ENCODE data around the gene CDC37. TPM values are rescaled to one million over a fixed set of nuclear protein-coding genes. Genes with fewer than 3 reads are reported as not detected.
"Not testable (repeated sequence)": the region's sequence is repeated elsewhere in the genome, so short reads cannot be mapped to it uniquely, and the experiment has no call there.

Gene CDC37
- total RNA-seq, 1 donor from 2014 or later, result 128 TPM

- ATAC-seq, result no peak
- intact Hi-C loops (cut with DNase I), result loop anchor here (10.0 kb wide), 1 partner anchor 475 kb away; no protein-coding TSS in a partner anchor
- no peak for DNase-seq (ENCODE audit: low spot score)
Observed at GRCh38 chr19:10399878-10400277, 3.5 kb downstream of the CDC37 start.

- intact Hi-C loops (cut with DNase I), result loop anchor here (10.0 kb wide), 1 partner anchor 475 kb away; no protein-coding TSS in a partner anchor
Observed at GRCh38 chr19:10399340-10399739, 4.0 kb downstream of the CDC37 start.

GRCh38 chr19:10398819-10399218, 4.5 kb downstream of the CDC37 start:
- DNase-seq (ENCODE audit: low spot score) (no peak), ATAC-seq (no peak)
- intact Hi-C loops (cut with DNase I), result loop anchor here (10.0 kb wide), 1 partner anchor 474 kb away; no protein-coding TSS in a partner anchor

More at GRCh38 chr19:10399340-10399739, 4.0 kb downstream of the CDC37 start:
- not testable (repeated sequence) for ATAC-seq; DNase-seq (ENCODE audit: low spot score)

DNA sequence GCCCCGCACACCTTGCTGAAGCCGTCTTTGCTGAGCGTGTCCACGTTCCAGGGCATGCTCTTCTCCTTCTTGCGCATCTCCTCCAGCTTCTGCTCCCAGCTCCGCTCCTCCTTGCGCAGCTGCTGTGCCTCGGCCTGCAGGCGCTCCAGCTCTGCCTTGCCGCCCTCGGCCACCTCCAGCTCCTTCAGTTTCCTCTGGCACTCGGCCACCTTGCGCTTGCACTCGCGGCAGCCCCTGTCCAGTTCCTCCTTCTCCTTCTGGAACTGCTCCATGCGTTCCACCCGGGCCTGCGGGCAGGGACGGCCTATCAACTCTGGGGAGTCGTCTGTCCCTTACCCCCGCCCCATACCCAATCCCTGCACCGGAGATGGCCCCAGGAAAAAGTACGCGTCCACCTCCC, 7.4 kb downstream of the CDC37 start:
- no peak for DNase-seq (ENCODE audit: low spot score)
- intact Hi-C loops (cut with DNase I), result loop anchor here (10.0 kb wide), 1 partner anchor 471 kb away; no protein-coding TSS in a partner anchor
- no peak for ATAC-seq

DNA sequence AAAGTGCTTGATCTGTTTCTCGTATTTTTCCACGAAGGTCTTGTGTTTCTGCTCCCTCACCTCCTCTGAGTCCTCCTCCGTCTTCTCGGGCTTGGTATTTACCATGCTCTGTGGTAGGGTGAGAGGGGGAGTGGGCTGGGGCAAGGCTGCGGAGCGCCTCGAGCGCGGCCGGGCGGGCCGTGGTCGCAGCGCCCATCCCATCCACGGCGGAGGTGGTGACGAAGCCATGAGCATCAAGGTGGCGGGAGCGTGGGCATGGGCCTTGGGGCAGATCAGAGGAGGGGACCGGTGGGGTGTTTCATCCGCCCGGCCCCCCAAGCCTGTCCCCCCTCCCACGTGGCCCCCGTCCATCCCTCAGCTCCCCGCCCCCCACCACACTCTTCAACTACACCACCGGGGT, 7.9 kb downstream of the CDC37 start:
- DNase-seq (ENCODE audit: low spot score), result no peak
- no peak for ATAC-seq
- intact Hi-C loops (cut with DNase I), result loop anchor here (10.0 kb wide), 1 partner anchor 471 kb away; no protein-coding TSS in a partner anchor

GRCh38 chr19:10395003-10395402, 8.3 kb downstream of the CDC37 start:
- intact Hi-C loops (cut with DNase I), result loop anchor here (10.0 kb wide), 1 partner anchor 470 kb away; no protein-coding TSS in a partner anchor
- ATAC-seq, result no peak

GRCh38 chr19:10393137-10393536, 10.2 kb downstream of the CDC37 start:
- ATAC-seq, result no peak
- intact Hi-C loops (cut with DNase I), result loop anchor here (5.0 to 10.0 kb wide), 2 partner anchors 126 to 468 kb away; no protein-coding TSS in a partner anchor
- no peak for DNase-seq (ENCODE audit: low spot score)

More at GRCh38 chr19:10395003-10395402, 8.3 kb downstream of the CDC37 start:
- no peak for DNase-seq (ENCODE audit: low spot score)

GRCh38 chr19:10392120-10392519, 11.2 kb downstream of the CDC37 start:
- DNase-seq (ENCODE audit: low spot score), result no peak
- no peak for ATAC-seq
- intact Hi-C loops (cut with DNase I), result loop anchor here (5.0 to 10.0 kb wide), 2 partner anchors 125 to 467 kb away; no protein-coding TSS in a partner anchor

DNA sequence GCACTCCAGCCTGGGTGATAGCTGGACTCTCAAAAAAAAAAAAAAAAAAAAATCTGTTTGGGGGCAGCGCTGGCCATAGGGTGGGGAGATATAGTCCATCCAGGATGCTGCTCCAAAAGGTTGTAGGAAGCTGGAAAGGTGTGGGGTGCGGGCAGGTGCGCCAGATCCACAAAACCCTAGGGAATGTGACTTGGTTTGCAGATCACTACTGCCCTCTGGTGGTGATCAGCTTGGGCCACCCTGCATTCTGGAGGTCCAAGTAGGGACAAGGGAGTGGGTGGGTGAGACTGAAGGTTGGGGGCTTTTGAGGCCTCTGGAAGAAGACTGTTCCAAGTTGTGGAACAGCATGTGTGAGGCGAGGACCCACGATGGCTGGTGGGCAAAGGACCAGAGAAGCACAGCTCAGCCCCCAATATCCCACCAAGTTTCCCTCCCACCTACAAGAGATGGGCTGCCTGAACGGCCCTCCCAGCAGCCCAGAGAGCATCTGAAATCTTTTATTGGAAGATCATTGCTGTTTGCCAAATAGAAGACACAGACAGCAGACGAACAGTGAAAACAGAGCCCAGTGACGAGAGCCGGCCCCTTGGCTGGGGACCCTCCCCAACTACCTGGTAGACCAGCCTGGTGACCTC, 12.6 kb downstream of the CDC37 start:
- peak; percentile 71 for ATAC-seq
- intact Hi-C loops (cut with DNase I), result loop anchor here (5.0 to 10.0 kb wide), 2 partner anchors 123 to 466 kb away; no protein-coding TSS in a partner anchor
- DNase-seq (ENCODE audit: low spot score), result peak; percentile 81

DNA sequence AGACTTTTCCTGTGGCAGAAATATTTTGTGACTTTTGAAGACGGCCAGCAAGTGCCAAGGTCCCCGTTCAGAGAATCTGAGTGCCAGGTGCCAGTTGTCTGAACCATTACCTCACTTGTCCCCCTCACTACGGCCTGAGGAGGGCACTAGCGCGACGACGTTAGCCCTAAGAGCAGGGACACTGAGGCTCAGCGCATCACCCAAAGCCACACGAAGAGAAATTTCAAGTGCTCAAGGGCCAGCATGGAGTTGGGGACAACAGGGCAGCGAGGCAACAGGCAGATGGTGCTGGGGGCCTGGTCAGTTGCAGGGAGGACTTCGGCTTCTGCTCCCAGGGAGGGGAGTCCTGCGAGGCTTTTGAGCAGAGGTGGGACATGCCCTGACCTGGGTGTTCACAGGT, 13.5 kb downstream of the CDC37 start:
- ATAC-seq, result no peak
- no peak for DNase-seq (ENCODE audit: low spot score)
- intact Hi-C loops (cut with DNase I), result loop anchor here (5.0 to 10.0 kb wide), 2 partner anchors 123 to 465 kb away; no protein-coding TSS in a partner anchor

- peak; percentile 95 for DNase-seq (ENCODE audit: low spot score)
- peak; percentile 81 for ATAC-seq
- intact Hi-C loops (cut with DNase I), result no loop called here
Observed at GRCh38 chr19:10388957-10389356, 14.4 kb downstream of the CDC37 start.

DNA sequence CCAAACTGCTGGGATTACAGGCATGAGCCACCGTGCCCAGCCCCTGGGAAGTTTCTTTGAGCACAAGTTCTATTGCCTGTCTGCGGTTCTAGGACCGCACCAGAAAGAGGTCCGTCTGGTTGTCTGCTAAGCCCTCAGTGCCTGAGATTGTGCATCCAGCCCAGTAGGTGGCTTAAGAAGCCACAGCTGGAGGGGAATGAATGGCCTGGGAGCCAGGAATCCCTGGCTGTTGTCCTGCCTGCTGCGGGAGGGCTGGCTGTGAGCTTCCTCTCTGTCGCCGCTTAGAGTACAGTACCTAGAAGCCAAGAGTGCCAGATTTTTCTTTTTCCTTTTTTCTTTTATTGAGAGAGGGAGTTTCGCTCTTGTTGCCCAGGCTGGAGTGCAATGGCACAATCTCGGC, 18.8 kb downstream of the CDC37 start:
- ATAC-seq, result no peak
- intact Hi-C loops (cut with DNase I), result no loop called here

GRCh38 chr19:10383223-10383499, 20.2 kb downstream of the CDC37 start:
- ATAC-seq; intact Hi-C loops (cut with DNase I); DNase-seq (ENCODE audit: low spot score): not testable (repeated sequence)

More for the DNA sequence above, 18.8 kb downstream of the CDC37 start:
- no peak for DNase-seq (ENCODE audit: low spot score)

- DNase-seq (ENCODE audit: low spot score), result peak; percentile 98
- peak; percentile 99 for ATAC-seq
- intact Hi-C loops (cut with DNase I), result no loop called here
Observed at GRCh38 chr19:10380313-10381102, 22.8 kb downstream of the CDC37 start, which contains the start of gene TYK2. Gene TYK2 (minus strand): TSS chr19:10380572. CDS start chr19:10378406, 2,166 bp downstream.

DNA sequence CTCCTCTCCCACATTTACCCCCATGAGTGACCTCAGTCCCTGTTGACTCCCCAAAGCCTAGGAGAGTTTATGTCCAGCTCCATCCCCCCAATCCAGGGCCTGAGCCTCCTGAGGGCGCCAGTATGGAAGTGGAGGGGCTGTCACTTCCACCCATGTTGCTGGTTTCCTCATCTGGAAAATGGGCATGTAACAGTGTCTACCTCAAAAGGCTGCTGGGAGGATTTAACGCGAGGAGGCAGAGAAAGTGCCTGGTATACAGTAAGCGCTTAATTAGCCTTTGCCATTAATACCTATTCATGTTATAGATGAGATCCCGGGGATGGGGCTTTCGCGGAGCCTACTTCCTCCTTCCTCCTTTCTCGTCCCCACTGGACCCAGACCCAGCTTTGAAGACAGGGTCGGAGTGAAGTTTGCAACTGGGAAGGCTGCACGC, 23.4 kb downstream of the CDC37 start:
- intact Hi-C loops (cut with DNase I), result no loop called here
- no peak for ATAC-seq
- no peak for DNase-seq (ENCODE audit: low spot score)

DNA sequence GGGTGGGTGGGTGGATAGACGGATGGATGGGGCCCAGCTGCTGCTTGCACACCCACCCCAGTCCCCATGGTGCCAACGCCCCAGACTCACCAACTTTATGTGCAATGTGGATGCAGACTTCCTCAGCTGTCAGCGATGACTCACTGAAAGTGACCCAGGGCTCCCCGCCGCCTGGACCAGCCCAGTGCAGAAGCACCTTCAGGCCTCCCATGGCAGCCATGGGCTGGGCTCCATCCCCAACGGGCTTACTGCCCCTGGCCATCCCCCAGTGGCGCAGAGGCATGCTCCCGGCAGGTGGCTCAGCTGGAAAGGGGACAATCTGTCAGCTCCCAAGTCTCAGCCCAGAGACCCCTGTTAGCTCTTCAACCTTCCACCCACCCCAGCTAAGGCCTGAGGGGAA, 25.2 kb downstream of the CDC37 start:
- intact Hi-C loops (cut with DNase I), result no loop called here
- DNase-seq (ENCODE audit: low spot score) (no peak), ATAC-seq (no peak)

DNA sequence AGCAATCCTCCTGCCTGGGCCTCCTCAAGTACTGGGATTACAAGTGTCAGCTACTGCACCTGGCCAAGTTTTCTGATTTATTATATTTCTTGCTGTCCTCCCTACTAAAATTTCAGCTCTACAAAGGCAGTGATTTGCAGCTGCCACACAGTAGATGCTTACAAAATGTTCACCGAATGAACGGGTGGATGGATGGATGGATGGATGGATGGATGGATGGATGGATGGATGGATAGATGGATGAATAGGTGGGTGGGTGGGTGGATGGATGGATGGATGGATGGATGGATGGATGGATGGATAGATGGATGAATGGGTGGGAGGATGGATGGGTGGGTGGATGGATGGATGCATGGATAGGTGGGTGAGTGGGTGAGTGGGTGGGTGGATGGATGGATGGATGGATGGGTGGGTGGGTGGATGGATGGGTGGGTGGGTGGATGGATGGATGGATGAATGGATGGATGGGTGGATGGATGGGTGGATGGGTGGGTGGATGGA, 26.2 kb downstream of the CDC37 start:
- ATAC-seq; intact Hi-C loops (cut with DNase I); DNase-seq (ENCODE audit: low spot score): not testable (repeated sequence)

- intact Hi-C loops (cut with DNase I), result no loop called here
- DNase-seq (ENCODE audit: low spot score) (no peak), ATAC-seq (no peak)
Observed at GRCh38 chr19:10374931-10375330, 28.4 kb downstream of the CDC37 start.

- ATAC-seq (no peak), DNase-seq (ENCODE audit: low spot score) (no peak)
- intact Hi-C loops (cut with DNase I), result no loop called here
Observed at GRCh38 chr19:10372690-10373089, 30.7 kb downstream of the CDC37 start.
